ENCODE data around the gene EPHB2. TPM values are rescaled to one million over a fixed set of nuclear protein-coding genes. Genes with fewer than 3 reads are reported as not detected.

EPHB2 gene
- total RNA-seq, 1 donor = under 0.01 TPM

DNA sequence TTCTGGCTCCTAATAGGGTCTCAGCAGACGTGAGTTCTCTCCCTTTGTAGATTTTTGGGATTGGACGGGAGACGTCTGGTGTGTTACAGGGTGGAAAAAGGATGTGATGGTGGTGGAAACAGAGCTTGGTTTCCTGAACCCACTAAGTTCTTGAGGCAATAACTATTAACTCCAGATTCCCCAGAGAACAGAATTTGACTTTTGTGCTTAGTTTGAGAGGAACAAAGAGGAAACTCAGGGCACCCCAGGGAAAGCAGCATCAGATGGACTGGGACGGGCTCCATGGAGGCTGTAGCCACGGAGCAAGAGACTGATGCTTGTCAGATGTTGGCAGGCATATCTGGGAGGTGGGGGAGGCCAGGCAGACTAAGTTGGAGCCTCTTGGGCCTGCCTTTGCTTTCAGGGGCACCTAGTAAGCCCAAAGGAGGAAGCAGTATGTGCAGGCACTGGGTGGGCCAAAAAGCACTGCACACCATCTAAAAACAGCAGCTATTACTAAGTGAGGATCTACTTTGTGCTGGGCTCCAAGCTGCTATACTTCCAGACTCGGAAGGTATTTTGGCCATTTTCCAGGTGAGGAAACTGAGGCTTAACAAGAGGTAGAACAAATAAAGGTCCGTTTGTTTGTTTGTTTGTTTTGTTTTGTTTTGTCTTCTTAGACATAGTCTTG, 66.9 kb downstream of the EPHB2 start:
- DNase-seq (ENCODE audit: low read depth in 2 of 3, low spot score in 2 of 3) = no peak

DNA sequence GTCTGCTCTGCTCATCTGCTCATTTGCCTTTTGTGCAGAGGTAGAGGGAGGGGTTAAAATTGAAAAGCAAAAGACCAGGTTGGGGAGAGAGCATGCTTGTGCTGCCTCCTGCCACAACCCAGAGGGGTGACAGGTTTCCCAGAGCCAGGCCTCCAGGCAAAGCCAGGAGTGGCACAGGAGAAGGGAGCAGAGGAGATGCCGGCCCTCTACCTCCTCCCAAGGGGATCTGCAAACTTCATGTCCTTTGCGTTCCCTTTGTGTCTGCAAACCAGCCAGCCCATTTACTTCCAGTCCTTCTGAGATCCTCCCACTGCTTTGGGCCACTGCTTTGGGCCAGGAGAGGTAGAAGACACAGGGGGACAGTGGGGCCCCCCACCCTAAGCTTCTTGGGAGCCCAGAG, 67.8 kb downstream of the EPHB2 start:
- no peak for DNase-seq (ENCODE audit: low read depth in 2 of 3, low spot score in 2 of 3)

DNA sequence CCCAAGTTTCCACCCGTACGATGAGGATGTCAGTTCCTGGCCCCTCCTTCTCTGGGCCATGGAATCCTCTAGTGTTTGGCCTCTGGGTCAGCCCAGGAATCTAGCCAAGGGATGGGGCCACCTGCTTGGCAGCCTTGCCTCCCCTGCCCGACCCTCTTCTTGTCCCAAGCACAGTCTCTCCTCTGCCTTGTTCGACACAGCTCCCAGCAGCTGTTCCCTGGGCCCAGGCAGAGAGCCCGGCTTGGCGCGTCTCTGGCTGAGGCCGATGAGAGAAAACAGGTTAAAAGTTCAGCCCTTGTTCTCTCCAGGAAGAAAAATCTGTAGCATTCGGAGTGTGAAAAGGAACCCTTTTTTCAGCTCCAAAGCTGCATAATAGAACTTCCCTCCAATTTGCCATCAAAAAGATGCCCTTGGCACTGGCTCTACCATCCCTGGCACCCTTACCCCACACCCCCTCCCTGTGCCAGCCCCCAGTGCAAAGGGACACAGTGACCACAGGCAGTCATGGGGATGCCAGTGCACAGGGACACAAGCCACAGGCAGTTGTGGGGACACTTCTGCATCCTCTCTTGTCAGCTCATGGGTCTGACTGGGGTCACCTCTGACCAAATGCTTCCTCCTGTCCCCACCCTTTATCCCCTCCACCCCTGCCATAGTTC, 68.4 kb downstream of the EPHB2 start:
- DNase-seq (ENCODE audit: low read depth in 2 of 3, low spot score in 2 of 3) = no peak

DNA sequence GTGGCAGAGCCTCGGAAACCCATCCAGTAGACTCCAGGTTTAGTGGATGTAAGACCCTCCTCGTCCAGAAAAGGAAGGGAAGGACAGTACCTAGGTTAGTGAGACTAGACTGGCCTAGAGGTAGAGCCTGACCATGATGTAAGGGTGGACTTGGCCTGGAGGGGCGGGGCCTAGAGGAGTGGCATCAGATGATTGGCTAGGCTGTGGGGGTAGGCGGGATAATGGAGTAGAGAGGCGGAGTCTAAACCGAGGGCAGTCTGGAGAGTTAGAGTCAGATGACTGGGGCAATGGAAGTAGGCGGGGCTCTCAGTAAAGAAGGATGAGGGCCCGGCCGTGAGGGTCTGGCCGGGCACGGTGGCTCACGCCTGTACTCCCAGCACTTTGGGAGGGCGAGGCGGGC, 70.1 kb downstream of the EPHB2 start:
- no peak for DNase-seq (ENCODE audit: low read depth in 2 of 3, low spot score in 2 of 3)

DNA sequence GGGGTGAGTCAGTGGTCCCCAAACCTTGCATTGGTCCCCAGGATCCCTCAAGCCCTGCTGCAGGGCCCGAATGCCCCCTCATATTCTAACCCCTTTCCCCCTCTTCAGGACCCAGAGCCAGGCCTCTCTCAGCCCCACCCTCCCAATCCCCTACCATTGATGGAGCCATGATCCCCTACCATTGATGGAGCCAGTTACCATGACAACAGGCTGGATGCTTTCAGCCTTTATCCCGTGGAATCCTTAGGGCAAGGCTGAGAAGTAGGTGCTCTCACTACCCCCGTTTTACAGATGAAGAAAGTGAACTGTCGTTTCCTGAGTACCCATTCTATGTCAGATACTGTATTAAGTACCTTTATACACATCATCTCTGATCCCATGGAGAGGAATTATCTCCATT, 70.8 kb downstream of the EPHB2 start:
- no peak for DNase-seq (ENCODE audit: low read depth in 2 of 3, low spot score in 2 of 3)

DNA sequence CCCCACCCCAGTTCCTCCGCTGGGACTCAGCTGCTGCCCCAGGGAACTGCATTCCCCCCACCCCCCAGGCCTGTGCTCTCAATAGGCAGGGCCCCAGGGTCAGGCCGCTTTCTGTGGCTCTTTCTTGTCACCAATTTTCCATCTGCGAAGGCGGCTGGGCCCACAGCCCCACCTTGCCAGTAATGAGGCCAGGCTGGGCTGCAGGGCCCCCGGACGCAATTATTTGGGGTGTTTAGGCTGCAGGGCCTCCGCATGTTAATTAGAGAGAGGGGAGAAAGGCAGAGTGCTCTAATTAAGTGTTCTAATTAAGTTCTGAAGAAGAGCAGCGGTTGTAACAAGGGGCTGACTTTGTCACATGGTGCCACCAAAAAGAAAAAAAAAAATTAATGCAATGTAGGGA, 71.8 kb downstream of the EPHB2 start:
- DNase-seq (ENCODE audit: low read depth in 2 of 3, low spot score in 2 of 3) = no peak

DNA sequence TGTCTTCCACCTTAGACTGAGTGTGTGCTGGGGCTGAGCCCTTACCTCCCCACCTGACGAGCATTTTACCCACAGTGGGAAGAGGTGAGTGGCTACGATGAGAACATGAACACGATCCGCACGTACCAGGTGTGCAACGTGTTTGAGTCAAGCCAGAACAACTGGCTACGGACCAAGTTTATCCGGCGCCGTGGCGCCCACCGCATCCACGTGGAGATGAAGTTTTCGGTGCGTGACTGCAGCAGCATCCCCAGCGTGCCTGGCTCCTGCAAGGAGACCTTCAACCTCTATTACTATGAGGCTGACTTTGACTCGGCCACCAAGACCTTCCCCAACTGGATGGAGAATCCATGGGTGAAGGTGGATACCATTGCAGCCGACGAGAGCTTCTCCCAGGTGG, 73.7 kb downstream of the EPHB2 start:
- DNase-seq (ENCODE audit: low read depth in 2 of 3, low spot score in 2 of 3) = no peak

DNA sequence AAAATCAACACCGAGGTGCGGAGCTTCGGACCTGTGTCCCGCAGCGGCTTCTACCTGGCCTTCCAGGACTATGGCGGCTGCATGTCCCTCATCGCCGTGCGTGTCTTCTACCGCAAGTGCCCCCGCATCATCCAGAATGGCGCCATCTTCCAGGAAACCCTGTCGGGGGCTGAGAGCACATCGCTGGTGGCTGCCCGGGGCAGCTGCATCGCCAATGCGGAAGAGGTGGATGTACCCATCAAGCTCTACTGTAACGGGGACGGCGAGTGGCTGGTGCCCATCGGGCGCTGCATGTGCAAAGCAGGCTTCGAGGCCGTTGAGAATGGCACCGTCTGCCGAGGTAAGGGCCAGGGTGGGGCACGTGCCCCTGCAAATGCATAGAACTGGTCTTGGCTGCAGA, 74.1 kb downstream of the EPHB2 start:
- DNase-seq (ENCODE audit: low read depth in 2 of 3, low spot score in 2 of 3) = no peak

DNA sequence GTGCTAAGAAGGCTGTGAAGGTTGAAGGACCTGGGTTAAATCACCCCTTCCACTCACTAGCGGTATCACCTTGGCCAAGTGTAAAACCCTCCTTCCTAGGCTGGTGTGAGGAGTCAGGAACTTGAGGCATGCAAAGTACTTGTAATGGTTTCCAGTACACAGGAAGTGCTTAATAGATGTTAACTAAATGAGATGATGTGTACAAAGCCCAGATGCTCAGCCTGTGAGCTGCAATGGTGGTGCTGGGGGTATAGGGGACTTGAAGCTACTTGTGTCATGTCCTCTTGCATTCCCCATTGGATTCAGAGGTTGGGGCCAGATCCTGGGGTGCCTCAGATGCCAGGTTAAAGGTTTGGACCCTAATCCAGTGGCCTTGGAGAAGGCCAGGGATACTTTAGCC, 75.5 kb downstream of the EPHB2 start:
- DNase-seq (ENCODE audit: low read depth in 2 of 3, low spot score in 2 of 3) = no peak

DNA sequence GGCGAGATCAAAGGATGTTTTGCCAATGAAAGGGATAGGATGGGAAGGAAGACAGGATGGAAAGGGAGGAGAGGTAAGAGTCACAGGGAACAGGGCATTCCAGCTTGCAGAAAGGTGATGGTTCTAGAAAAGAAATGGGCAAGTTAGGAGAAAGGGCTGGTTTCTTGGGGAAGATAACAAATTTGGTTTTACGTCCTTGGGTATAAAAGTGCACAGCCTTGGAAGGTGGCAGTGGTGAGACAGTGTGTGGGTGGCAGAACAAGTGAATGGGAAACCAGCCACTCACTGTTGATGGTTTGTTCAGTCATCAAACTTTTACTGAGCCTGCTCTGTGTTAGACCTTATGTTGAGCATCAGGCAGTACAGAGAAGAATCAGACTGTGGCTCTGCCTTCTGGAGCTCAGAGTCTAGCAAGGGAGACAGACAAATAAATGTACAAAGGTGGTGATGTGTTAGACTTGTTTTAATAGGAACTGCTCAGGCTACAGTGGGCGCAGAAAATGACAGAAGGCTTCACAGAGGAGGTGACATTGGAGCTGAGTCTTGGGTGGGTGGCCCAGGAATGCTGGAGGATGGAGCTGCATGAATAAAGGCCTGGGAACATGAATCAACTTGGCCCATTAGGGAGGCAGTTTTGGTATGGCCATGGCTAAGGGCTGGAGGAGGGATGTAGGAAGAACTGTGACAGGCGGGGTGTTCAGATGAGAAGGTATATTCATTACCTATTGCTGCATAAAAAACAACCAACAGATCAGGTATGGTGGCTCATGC, 76.3 kb downstream of the EPHB2 start:
- DNase-seq (ENCODE audit: low read depth in 2 of 3, low spot score in 2 of 3) = no peak

DNA sequence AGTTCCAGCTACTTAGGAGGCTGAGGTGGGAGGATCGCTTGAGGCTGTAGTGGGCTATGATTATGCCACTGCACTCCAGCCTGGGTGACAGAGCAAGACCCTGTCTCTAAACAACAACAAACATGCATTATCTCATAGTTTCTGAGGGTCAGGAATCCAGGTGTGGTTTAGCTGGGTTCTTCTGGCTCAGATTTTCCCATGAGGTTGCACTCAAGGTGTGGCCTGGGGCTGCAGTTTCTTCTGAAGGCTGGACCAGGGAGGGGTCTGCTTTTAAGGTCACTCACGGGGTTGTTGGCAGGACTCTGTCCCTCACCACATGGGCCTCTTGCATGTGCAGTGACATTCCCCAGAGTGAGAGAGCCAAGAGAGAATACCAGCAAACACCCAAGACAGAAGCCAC, 77.0 kb downstream of the EPHB2 start:
- DNase-seq (ENCODE audit: low read depth in 2 of 3, low spot score in 2 of 3) = no peak

DNA sequence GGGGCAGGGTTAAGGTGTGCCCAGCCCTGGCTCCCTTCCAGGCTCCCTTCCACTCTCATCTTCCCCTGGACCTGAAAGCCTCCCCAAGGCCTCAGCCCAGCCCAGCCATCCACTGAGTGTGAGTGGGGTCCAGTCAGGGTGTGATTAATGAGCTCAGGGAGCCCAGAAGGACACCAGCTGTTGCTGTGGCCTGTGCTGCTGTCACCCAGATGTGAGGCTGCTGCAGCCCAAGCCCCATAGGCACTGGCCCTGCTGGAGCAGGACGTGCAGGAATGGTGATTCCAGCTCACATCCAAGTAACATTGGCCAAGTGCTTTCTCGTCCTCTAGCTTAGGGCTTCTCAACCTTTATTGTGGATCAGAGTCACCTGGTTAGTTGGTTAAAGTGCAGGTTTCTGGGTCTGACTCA, 77.6 kb downstream of the EPHB2 start:
- no peak for DNase-seq (ENCODE audit: low read depth in 2 of 3, low spot score in 2 of 3)

DNA sequence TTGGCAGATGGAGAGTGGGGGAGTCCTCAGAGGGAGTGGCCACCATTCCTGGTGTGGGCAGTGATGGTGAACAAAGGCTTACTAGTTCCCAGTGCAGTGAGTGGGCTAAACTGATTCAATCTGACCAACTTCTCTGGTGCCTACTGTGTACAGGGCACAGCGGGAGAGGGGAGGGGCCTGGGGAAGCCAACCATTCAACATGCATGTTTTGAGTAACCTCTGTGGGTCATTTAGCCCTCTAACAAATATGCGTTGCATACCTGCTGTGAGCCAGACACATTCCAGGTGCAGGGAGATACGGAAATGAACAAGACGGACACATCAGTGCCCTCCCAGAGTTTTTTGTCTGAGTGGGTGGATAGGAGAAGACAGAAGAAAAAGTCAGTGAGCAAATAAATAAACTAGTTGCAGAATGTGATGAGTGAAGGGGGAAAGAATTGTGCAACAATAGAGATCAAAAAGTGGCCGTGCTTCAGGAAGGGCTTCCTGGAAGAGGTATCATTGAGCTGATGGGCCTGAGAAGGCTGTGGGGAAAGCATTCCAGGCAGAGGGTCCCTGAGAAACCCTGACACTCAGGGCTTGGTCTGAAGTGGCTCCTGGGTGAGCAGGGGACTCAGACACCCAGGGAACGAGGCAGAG, 78.8 kb downstream of the EPHB2 start:
- no peak for DNase-seq (ENCODE audit: low read depth in 2 of 3, low spot score in 2 of 3)

DNA sequence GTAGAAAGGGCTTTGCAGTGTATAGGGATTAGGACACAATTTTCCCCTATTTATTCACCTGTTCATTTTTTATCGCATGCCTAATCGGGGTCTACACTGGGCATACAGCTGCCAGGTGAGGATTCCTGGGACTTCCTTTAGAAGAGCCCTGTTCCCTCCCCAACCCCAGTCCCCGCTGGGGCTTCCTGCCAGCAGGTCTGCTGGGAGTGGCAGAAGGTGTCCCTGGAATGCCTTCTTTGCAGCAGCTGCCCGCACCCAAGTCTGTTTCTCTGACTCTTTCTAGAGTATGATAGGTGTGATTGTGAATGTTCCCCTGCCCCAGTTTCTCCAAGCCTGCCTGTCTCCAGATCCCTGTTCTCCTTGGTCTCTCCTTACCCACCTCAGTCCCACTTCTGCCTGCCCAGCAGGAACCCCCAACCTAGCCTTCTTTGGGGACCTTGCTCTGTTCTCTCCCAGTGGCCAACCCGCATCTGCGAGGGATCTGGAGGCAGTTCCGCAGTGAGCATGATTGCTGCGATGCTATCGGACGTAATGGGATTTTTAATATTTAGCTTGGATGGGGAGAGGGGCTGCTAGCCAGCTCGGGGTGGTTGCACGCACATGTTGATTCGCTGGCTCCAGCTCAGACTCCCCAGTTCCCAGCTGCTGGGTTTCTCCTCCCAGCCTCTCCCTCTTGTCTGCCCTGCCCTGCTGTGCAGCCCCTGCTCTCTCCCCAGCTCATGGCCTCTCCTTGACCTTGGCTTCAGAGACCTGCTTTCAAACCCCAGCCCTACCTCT, 79.8 kb downstream of the EPHB2 start:
- no peak for DNase-seq (ENCODE audit: low read depth in 2 of 3, low spot score in 2 of 3)

DNA sequence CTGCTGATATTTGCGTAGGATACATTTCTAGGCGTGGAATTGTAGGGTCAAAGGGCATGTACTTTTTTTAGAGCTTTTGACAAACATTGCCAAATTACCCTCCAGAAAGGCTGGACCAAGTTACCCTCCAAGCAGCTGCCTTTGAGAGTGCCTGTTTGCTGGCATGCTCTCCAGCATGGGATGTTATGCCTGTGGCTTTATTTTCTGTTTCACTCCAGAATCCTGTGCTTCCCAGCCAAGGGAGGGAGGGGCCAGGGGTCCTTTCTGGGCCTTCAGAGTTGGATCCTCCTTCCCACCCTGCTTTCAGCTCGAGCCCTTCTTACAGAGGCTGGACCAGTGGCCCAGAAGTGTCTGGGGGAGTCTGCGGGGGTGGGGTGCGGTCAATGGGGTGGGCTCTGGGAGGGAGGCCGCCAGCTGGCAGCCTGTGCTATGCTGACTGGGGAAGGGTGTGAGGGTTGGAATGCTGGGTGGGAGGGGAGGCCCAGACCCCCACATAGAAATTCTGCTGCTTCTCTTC, 81.2 kb downstream of the EPHB2 start:
- DNase-seq (ENCODE audit: low read depth in 2 of 3, low spot score in 2 of 3) = no peak

DNA sequence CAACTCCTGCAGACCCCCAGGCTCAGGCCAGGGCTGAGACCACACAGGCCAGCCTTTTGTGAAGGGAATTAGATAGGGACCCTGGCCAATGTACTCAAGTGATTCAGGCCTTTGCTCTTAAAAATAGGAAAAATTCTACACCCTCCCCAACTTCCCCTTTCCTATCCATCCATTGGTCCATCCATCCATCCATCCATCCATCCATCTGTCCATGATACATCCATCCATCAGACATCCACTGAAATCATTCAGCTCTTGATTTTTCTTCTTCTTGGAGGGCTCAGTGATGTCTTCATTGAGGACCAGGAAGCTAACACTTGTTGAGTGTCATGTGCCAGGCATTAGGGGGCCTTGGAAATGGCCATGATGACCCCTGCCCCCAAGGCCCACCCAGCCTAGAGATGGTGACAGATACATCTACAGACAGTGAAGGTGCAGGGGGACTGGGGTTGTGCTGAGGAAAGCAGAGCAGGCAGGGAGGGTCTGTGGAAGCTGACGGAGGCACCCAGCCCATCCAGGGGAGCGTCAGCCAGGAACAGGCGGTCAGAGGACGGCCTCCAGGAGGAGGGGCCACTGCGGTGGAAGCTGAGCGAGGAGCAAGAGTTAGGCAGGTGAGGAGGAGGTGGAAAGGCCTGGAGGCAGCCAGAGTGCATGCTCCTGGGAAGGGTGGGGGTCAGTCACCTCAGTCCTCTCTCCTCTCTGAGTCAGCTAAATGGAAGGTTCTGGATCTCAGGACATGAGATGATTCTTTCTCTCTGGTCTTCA, 81.9 kb downstream of the EPHB2 start:
- DNase-seq (ENCODE audit: low read depth in 2 of 3, low spot score in 2 of 3) = no peak

DNA sequence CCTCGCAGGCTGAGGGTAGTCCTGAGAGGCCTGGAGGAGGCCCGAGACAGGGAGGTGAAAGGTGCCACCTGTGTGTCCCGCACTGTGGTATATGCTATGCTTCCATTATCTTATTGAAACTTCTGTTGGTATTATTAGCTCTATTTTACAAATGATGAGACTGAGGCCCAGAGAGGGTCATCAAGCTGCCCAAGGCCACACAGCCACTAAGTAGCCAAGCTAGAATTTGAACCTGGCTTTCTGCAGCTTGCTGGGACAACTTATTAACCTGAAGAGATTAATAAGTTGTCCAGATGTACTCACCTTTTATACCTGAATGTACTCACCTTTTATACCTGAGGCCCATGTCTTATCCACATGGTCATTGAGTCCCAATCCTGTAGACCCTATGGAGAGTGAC, 83.0 kb downstream of the EPHB2 start:
- no peak for DNase-seq (ENCODE audit: low read depth in 2 of 3, low spot score in 2 of 3)

DNA sequence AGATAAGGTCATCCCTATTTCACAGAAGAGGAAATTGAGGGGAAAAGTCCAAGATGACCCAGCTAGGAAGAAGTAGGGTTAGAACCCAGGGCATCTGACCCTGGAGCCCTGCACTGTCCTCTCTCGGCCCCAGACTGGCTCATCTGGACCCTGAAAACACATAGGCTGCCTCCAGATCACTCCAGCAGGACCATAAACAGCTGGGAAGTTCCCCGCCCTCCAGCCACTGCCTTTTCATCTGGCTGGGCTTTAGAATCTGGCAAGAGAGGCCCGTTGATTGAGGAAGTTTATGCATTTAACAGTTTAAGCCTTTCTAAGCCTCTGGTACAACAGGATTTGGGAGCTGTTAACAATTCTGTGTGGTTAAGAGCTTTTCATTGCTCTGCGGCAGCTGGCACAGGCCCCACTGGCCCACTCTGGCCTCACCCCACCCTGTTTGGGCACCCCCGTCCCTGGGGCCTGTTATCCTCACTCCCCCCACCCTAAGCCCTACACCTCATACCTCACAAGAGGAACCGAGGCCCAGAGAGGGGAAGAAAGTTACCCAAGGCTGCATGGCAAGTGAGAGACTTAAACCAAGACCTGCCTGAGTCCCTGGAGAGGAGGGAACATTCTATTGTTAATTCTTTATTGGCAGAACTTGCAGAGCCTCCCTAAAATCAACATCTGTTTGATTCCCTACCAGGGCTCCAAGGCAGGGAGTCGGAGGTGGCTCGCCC, 84.2 kb downstream of the EPHB2 start:
- no peak for DNase-seq (ENCODE audit: low read depth in 2 of 3, low spot score in 2 of 3)

DNA sequence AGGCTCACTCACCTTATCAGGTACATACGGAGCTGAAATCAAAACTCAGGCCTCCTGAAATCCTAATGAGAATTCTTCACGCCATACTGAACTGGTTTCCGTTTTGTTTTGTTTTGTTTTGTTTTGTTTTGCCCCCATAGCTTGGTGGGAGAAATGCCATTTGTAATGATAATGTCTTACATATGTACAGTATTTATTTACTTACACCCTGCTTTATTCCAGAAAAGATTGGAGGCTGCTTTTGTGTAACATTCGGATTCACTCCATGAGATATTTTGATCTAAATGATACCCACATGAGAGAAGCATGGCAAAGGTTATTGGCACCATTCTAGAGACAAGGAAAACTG, 84.7 kb downstream of the EPHB2 start:
- no peak for DNase-seq (ENCODE audit: low read depth in 2 of 3, low spot score in 2 of 3)

All from hematopoietic multipotent progenitor cell (in vitro differentiated cells).